IMR-90 (cell line): ENCODE measurements around the gene RAPGEF1. TPM values are rescaled to one million over a fixed set of nuclear protein-coding genes. Genes with fewer than 3 reads are reported as not detected.

Experiments
- ATAC-seq: fragments of 200-7000 bp; cut with Tn5 transposase; 2 replicates; pipeline ENCODE4 v1.9.1; 2020; ENCODE audit warnings: low read depth, mild to moderate bottlenecking, moderate library complexity
- BruUV-seq: library from RNA; stranded (reverse); fragments of 400-500 nt; replicated peaks from 2 replicates; lab custom pipeline; 2021; lab: Mats Ljungman, UMichigan
- CTCF ChIA-PET: fragments of 300-600 bp; formaldehyde crosslinking; extraction: SDS; loops from one replicate; lab custom pipeline; 2021; ENCODE audit warnings: antibody characterized with exemption; lab: Yijun Ruan, JAX
- POLR2A ChIA-PET: fragments of 300-600 bp; sonication (Branson Sonifier 250); formaldehyde crosslinking; loops from one replicate; lab custom pipeline; 2022; ENCODE audit warnings: antibody characterized with exemption; ENCODE audit not compliant: unreplicated experiment; lab: Charles Lee
- DNase-seq: peaks from one replicate; pipeline ENCODE4 v3.0.0; 2013
- H2AFZ ChIP-seq: replicated peaks from 2 replicates; pipeline ENCODE3; 2013; ENCODE audit warnings: low read length, mild to moderate bottlenecking; ENCODE audit not compliant: poor library complexity
- H2AK5ac ChIP-seq: 2 replicates; pipeline ENCODE4 v1.6.1; 2013; ENCODE audit warnings: low read depth, low read length, inconsistent platforms
- H2AK9ac ChIP-seq: replicated peaks from 2 replicates; pipeline ENCODE3; 2013; ENCODE audit warnings: mild to moderate bottlenecking, low read depth, low read length, moderate library complexity; ENCODE audit not compliant: poor library complexity
- H2BK120ac ChIP-seq: 2 replicates; pipeline ENCODE4 v1.6.1; 2013; ENCODE audit warnings: low read depth, low read length, inconsistent platforms
- H2BK15ac ChIP-seq: 3 replicates; pipeline ENCODE4 v1.6.1; 2013; ENCODE audit warnings: low read depth, low read length, inconsistent platforms
- H2BK20ac ChIP-seq: 2 replicates; pipeline ENCODE4 v1.6.1; 2013; ENCODE audit warnings: low read depth, mild to moderate bottlenecking, inconsistent platforms, low read length, moderate library complexity
- H2BK5ac ChIP-seq: 2 replicates; pipeline ENCODE4 v1.6.1; 2013; ENCODE audit warnings: mild to moderate bottlenecking, low read depth, low read length, inconsistent platforms; ENCODE audit not compliant: poor library complexity, severe bottlenecking
- H3K14ac ChIP-seq: replicated peaks from 2 replicates; pipeline ENCODE4 v1.6.1; 2013; ENCODE audit warnings: low read depth, low read length, inconsistent platforms
- H3K18ac ChIP-seq: 2 replicates; pipeline ENCODE4 v1.6.1; 2013; ENCODE audit warnings: low read depth, low read length, control low read depth
- H3K23ac ChIP-seq: 2 replicates; pipeline ENCODE4 v1.6.1; 2013; ENCODE audit warnings: low read depth, low read length, inconsistent platforms
- H3K27ac ChIP-seq: 2 replicates; pipeline ENCODE4 v1.5.1; 2013; ENCODE audit warnings: mild to moderate bottlenecking, control low read depth, low read length; ENCODE audit not compliant: insufficient read depth
- H3K27me3 ChIP-seq: 2 replicates; pipeline ENCODE4 v1.6.1; 2013; ENCODE audit warnings: low read length; ENCODE audit not compliant: control insufficient read depth, insufficient read depth
- H3K36me3 ChIP-seq: 2 replicates; pipeline ENCODE4 v1.6.1; 2013; ENCODE audit warnings: low read length, mixed read lengths; ENCODE audit not compliant: control insufficient read depth, insufficient read depth
- H3K4ac ChIP-seq: 2 replicates; pipeline ENCODE4 v1.6.1; 2013; ENCODE audit warnings: low read depth, low read length, inconsistent platforms
- H3K4me1 ChIP-seq: 2 replicates; pipeline ENCODE4 v1.6.1; 2013; ENCODE audit warnings: low read length, mixed read lengths; ENCODE audit not compliant: control insufficient read depth, insufficient read depth
- H3K4me2 ChIP-seq: 2 replicates; pipeline ENCODE4 v1.6.1; 2013; ENCODE audit warnings: low read depth, mild to moderate bottlenecking, control low read depth, low read length, moderate library complexity
- H3K4me3 ChIP-seq: 2 replicates; pipeline ENCODE4 v1.5.1; 2013; ENCODE audit warnings: low read depth, mild to moderate bottlenecking, control low read depth, low read length, moderate library complexity; ENCODE audit not compliant: insufficient read depth
- H3K56ac ChIP-seq: 2 replicates; pipeline ENCODE4 v1.6.1; 2013; ENCODE audit warnings: low read length, inconsistent platforms; ENCODE audit not compliant: insufficient read depth; ENCODE audit errors: extremely low read depth
- H3K79me1 ChIP-seq, 2 experiments: 2 replicates each; pipeline ENCODE4 v1.6.1; 2013; ENCODE audit warnings: low read length in 2 of 2, inconsistent platforms in 1 of 2, low read depth in 1 of 2
- H3K9ac ChIP-seq: 2 replicates; pipeline ENCODE4 v1.6.1; 2013; ENCODE audit warnings: low read depth, low read length, control low read depth
- H3K9me1 ChIP-seq: 2 replicates; pipeline ENCODE4 v1.6.1; 2013; ENCODE audit warnings: low read length, inconsistent platforms; ENCODE audit not compliant: insufficient read depth
- H3K9me3 ChIP-seq: 2 replicates; pipeline ENCODE4 v1.6.1; 2013; ENCODE audit warnings: low read length; ENCODE audit not compliant: control insufficient read depth, insufficient read depth
- H4K20me1 ChIP-seq: 2 replicates; pipeline ENCODE4 v1.6.1; 2013; ENCODE audit warnings: low read length, inconsistent platforms; ENCODE audit not compliant: insufficient read depth
- H4K5ac ChIP-seq: 2 replicates; pipeline ENCODE4 v1.6.1; 2013; ENCODE audit warnings: mild to moderate bottlenecking, low read depth, low read length, control low read depth
- H4K8ac ChIP-seq, 2 experiments: 2 replicates each; pipeline ENCODE4 v1.6.1; 2013; ENCODE audit warnings: low read depth in 2 of 2, low read length in 2 of 2, control low read depth in 1 of 2, inconsistent platforms in 1 of 2
- H4K91ac ChIP-seq: 2 replicates; pipeline ENCODE4 v1.6.1; 2013; ENCODE audit warnings: low read depth, low read length, inconsistent platforms; ENCODE audit not compliant: insufficient read depth
- MAFK ChIP-seq: IDR thresholded peaks from 2 replicates; pipeline ENCODE4 v1.6.1; 2012; ENCODE audit warnings: low read depth, low read length, improper control_type of control experiment
- NFE2L2 ChIP-seq: fragments of 150-350 bp; IDR thresholded peaks from 2 replicates; pipeline ENCODE4 v1.6.1; 2016; ENCODE audit warnings: low read depth, mild to moderate bottlenecking, low read length
- RFX5 ChIP-seq: IDR thresholded peaks from 2 replicates; pipeline ENCODE4 v1.8.0; 2012; ENCODE audit warnings: low read depth, mild to moderate bottlenecking, low read length, moderate library complexity
- WGBS, 2 experiments: methylation state at CpG; one replicate each; pipeline versions ENCODE4 v1.1.5 to v1.1.7; 2013; ENCODE audit warnings: missing lambda C conversion rate in 2 of 2; ENCODE audit not compliant: insufficient read length in 1 of 2; ENCODE audit errors: extremely low coverage in 2 of 2; 5-methylcytosine and 5-hydroxymethylcytosine counted together
- dilution Hi-C: fragments of 300-500 bp; cut with HindIII; formaldehyde crosslinking; loops from one replicate; pipeline ENCODE4 v1.14.3; 2018; ENCODE audit warnings: low sequenced_read_pairs; ENCODE audit not compliant: unreplicated experiment
- in situ Hi-C: fragments of 300-500 bp; cut with MboI; formaldehyde crosslinking; loops from 3 replicates; pipeline ENCODE4 v1.14.3; 2019; ENCODE audit warnings: low sequenced_read_pairs, inconsistent platforms, mixed read lengths
- intact Hi-C: fragments of 100-400 bp; cut with micrococcal nuclease; formaldehyde crosslinking; loops from 2 replicates; pipeline ENCODE4 v1.10.0; 2022
- polyA plus RNA-seq, 3 experiments: library from polyadenylated mRNA; depleted of rRNA; stranded (reverse); fragments of >200 nt; gene quantifications; 2 replicates each; pipeline ENCODE4 v1.2.3, GENCODE V29; 2012; ENCODE audit warnings: low replicate concordance in 1 of 3
- total RNA-seq: library from RNA; depleted of rRNA; stranded (reverse); fragments of >200 nt; gene quantifications from 2 replicates; pipeline ENCODE4 v1.2.3, GENCODE V29; 2012
- TF ChIP-seq, protein P1 (sequence below): fragments of 150-350 bp; IDR thresholded peaks from 2 replicates; pipeline ENCODE4 v1.6.1; 2017; ENCODE audit warnings: mild to moderate bottlenecking, antibody characterized with exemption, low read length, low read depth

Gene RAPGEF1
- total and polyA plus RNA-seq, 2 of the 4 experiments (the other 2 are of a cell fraction), result 13.1 to 22.3 TPM

- intact Hi-C loops, result no loop called here
- Histone ChIP-seq H3K4ac (no peak overlapping the region), H4K91ac (no peak overlapping the region), H4K8ac (no peak overlapping the region), H3K79me1 (peaks cover 12 to 20% of the 10 kb centered on the region in 2 experiments), H3K27ac (no peak overlapping the region), H2AFZ (no peak overlapping the region), H3K9me1 (no peaks in the 10 kb centered on the region), H3K23ac (no peak overlapping the region), H3K4me1 (peaks cover 8% of the 10 kb centered on the region), H3K36me3 (peaks cover 40% of the 10 kb centered on the region), H2AK9ac (no peak overlapping the region), H3K4me3 (no peak overlapping the region), H4K5ac (no peak overlapping the region), H2BK20ac (no peak overlapping the region), H2BK15ac (no peak overlapping the region), H3K27me3 (no peaks in the 10 kb centered on the region), H4K20me1 (peaks cover 9% of the 10 kb centered on the region; the same call in 1 of the 2 replicates), H2BK5ac (no peak overlapping the region), H3K4me2 (no peak overlapping the region), H2BK120ac (no peak overlapping the region), H2AK5ac (no peak overlapping the region), H3K56ac (no peak overlapping the region), H3K9ac (no peak overlapping the region), H3K14ac (no peak overlapping the region), H3K9me3 (no peaks in the 10 kb centered on the region), H3K18ac (no peak overlapping the region)
- ChIA-PET CTCF (no interaction called here), POLR2A (no interaction called here)
- DNase-seq, result no peak
- dilution Hi-C loops, result no loop called here
- TF ChIP-seq NFE2L2, result no peak
- TF ChIP-seq, protein P1, sequence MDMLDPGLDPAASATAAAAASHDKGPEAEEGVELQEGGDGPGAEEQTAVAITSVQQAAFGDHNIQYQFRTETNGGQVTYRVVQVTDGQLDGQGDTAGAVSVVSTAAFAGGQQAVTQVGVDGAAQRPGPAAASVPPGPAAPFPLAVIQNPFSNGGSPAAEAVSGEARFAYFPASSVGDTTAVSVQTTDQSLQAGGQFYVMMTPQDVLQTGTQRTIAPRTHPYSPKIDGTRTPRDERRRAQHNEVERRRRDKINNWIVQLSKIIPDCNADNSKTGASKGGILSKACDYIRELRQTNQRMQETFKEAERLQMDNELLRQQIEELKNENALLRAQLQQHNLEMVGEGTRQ, result no peak
- no peak for TF ChIP-seq MAFK
- TF ChIP-seq RFX5, result no peak
- no TSS peak for BruUV-seq
- ATAC-seq, result no peak
- WGBS, 2 experiments, result 97% methylated on average over 12 of the region's 35 CpGs; no CpG with 5 or more reads in 1 of the 2 experiments
- in situ Hi-C loops, result no loop called here
Measured at GRCh38 chr9:131528886-131529505, 210.9 kb downstream of the RAPGEF1 start.
